ENCODE measurements around the gene CDH4. TPM values are rescaled to one million over a fixed set of nuclear protein-coding genes. Genes with fewer than 3 reads are reported as not detected.

The CDH4 gene
- total RNA-seq, 2 donors from 2014 or later: 0.05 to 2.2 TPM

- no peaks in the 10 kb centered on the region for H3K36me3 ChIP-seq
- no peaks in the 10 kb centered on the region for H3K9me3 ChIP-seq
- H3K27me3 ChIP-seq (replicated peaks; ENCODE audit: insufficient read depth): peaks cover 7% of the 10 kb centered on the region
- intact Hi-C loops (cut with DNase I): no loop called here
- H3K27ac ChIP-seq: no peak overlapping the region
- 76% methylated on average over 10 of the region's 10 CpGs for WGBS
- H3K4me3 ChIP-seq: no peak overlapping the region
- TF ChIP-seq POLR2AphosphoS5 (IDR thresholded peaks at IDR 0.05): no peak
- no peak for TF ChIP-seq POLR2A (IDR thresholded peaks at IDR 0.05)
- no peak for DNase-seq (ENCODE audit: low spot score)
- no peaks in the 10 kb centered on the region for H3K4me1 ChIP-seq (replicated peaks)
Observed at GRCh38 chr20:61223121-61223520, 28.9 kb upstream of the CDH4 start.

GRCh38 chr20:61230166-61230565 lies 21.9 kb upstream of the CDH4 start:
- intact Hi-C loops (cut with DNase I): no loop called here
- Histone ChIP-seq H3K27ac (no peak overlapping the region), H3K27me3 (replicated peaks; ENCODE audit: insufficient read depth) (no peaks in the 10 kb centered on the region), H3K4me1 (replicated peaks) (no peaks in the 10 kb centered on the region), H3K36me3 (no peaks in the 10 kb centered on the region), H3K4me3 (no peak overlapping the region), H3K9me3 (no peaks in the 10 kb centered on the region)
- no peak for TF ChIP-seq POLR2A (IDR thresholded peaks at IDR 0.05)
- TF ChIP-seq CTCF (IDR thresholded peaks at IDR 0.05): no peak
- TF ChIP-seq POLR2AphosphoS5 (IDR thresholded peaks at IDR 0.05): no peak
- no peak for DNase-seq (ENCODE audit: low spot score)
- 88% methylated on average over 9 of the region's 9 CpGs for WGBS

GRCh38 chr20:61233590-61233989 lies 18.5 kb upstream of the CDH4 start:
- WGBS: 89% methylated on average over 7 of the region's 7 CpGs
- intact Hi-C loops (cut with DNase I): no loop called here
- TF ChIP-seq POLR2AphosphoS5 (IDR thresholded peaks at IDR 0.05) (no peak), CTCF (IDR thresholded peaks at IDR 0.05) (no peak), POLR2A (IDR thresholded peaks at IDR 0.05) (no peak)
- DNase-seq (ENCODE audit: low spot score): no peak
- Histone ChIP-seq H3K36me3 (no peaks in the 10 kb centered on the region), H3K9me3 (no peaks in the 10 kb centered on the region), H3K27me3 (replicated peaks; ENCODE audit: insufficient read depth) (no peaks in the 10 kb centered on the region), H3K4me1 (replicated peaks) (no peaks in the 10 kb centered on the region), H3K27ac (no peak overlapping the region), H3K4me3 (no peak overlapping the region)

GRCh38 chr20:61234224-61234890 lies 17.7 kb upstream of the CDH4 start:
- H3K4me3 ChIP-seq: no peak overlapping the region
- intact Hi-C loops (cut with DNase I): no loop called here
- no peaks in the 10 kb centered on the region for H3K4me1 ChIP-seq (replicated peaks)
- WGBS: 48% methylated on average over 11 of the region's 11 CpGs
- H3K9me3 ChIP-seq: no peaks in the 10 kb centered on the region
- no peaks in the 10 kb centered on the region for H3K36me3 ChIP-seq
- no peak for DNase-seq (ENCODE audit: low spot score)
- H3K27ac ChIP-seq: no peak overlapping the region
- H3K27me3 ChIP-seq (replicated peaks; ENCODE audit: insufficient read depth): no peaks in the 10 kb centered on the region
- TF ChIP-seq POLR2AphosphoS5 (IDR thresholded peaks at IDR 0.05) (no peak), POLR2A (IDR thresholded peaks at IDR 0.05) (no peak), CTCF (IDR thresholded peaks at IDR 0.05) (no peak)

GRCh38 chr20:61236713-61237112 lies 15.3 kb upstream of the CDH4 start:
- DNase-seq (ENCODE audit: low spot score): no peak
- TF ChIP-seq CTCF (IDR thresholded peaks at IDR 0.05): no peak
- TF ChIP-seq POLR2AphosphoS5 (IDR thresholded peaks at IDR 0.05): no peak
- no peak for TF ChIP-seq POLR2A (IDR thresholded peaks at IDR 0.05)
- Histone ChIP-seq H3K27ac (no peak overlapping the region), H3K4me3 (no peak overlapping the region), H3K36me3 (no peaks in the 10 kb centered on the region), H3K4me1 (replicated peaks) (no peaks in the 10 kb centered on the region), H3K27me3 (replicated peaks; ENCODE audit: insufficient read depth) (no peaks in the 10 kb centered on the region), H3K9me3 (no peaks in the 10 kb centered on the region)
- 63% methylated on average over 4 of the region's 4 CpGs for WGBS
- intact Hi-C loops (cut with DNase I): no loop called here

Measured in prostate gland (tissue), 2 donors.